ENCODE results near the gene CNOT4. TPM values are rescaled to one million over a fixed set of nuclear protein-coding genes. Genes with fewer than 3 reads are reported as not detected.

CNOT4 gene
- total and polyA plus RNA-seq, 10 of the 15 experiments (the other 5 are each of a cell fraction or from before 2014, with no cell fraction given), result 9.4 to 29.6 (median 16.6) TPM

- no peak for TF ChIP-seq POLR2AphosphoS5 (IDR thresholded peaks at IDR 0.05; ENCODE audit: low read length)
- no peak for TF ChIP-seq POLR2A (IDR thresholded peaks at IDR 0.05; ENCODE audit: low read depth, low read length)
- TF ChIP-seq ASH2L (IDR thresholded peaks at IDR 0.05; ENCODE audit: borderline replicate concordance, low read depth), result no peak
- TF ChIP-seq RCOR1 (conservative IDR thresholded peaks at IDR 0.05; ENCODE audit: low read depth, low read length), result no peak
- TF ChIP-seq BHLHE40 (IDR thresholded peaks at IDR 0.05; ENCODE audit: borderline replicate concordance in 1 of 2, low read depth in 2 of 2, low read length in 1 of 2), result no peak
- TF ChIP-seq SIX5 (IDR thresholded peaks at IDR 0.05; ENCODE audit: low read depth, low read length, severe bottlenecking), result no peak
- no peak for TF ChIP-seq SMC3 (IDR thresholded peaks at IDR 0.05; ENCODE audit: borderline replicate concordance, low read length)
Measured at GRCh38 chr7:135365721-135366120, 144.2 kb downstream of the CNOT4 start (continued).

- Histone ChIP-seq H3K4me2 (ENCODE audit: control insufficient read depth, insufficient read depth) (no peak overlapping the region), H3K36me3 (ENCODE audit: control insufficient read depth in 2 of 2, insufficient read depth in 2 of 2, low read length in 1 of 2) (peaks cover 2 to 8% of the 10 kb centered on the region in 2 experiments; a peak in 2 of 4 replicates), H3K4me1 (ENCODE audit: control insufficient read depth, insufficient read depth, low read length) (no peaks in the 10 kb centered on the region; the same call in 1 of the 2 replicates), H3K9ac (ENCODE audit: control insufficient read depth, insufficient read depth, low read length) (no peak overlapping the region), H3K79me2 (ENCODE audit: control insufficient read depth, insufficient read depth, low read length) (no peaks in the 10 kb centered on the region), H3K27me3 (replicated peaks in 1 of 2; ENCODE audit: control insufficient read depth in 2 of 2, insufficient read depth in 2 of 2, low read length in 1 of 2) (no peaks in the 10 kb centered on the region), H3K9me3 (replicated peaks; ENCODE audit: control insufficient read depth, insufficient read depth, low read length) (no peaks in the 10 kb centered on the region; the same call in 2 of the 3 replicates), H3K4me3 (no peak overlapping the region), H3K27ac (ENCODE audit: control insufficient read depth, insufficient read depth) (no peak overlapping the region), H4K20me1 (ENCODE audit: control insufficient read depth, insufficient read depth) (no peaks in the 10 kb centered on the region), H2AFZ (ENCODE audit: control insufficient read depth, low read depth, low read length) (no peak overlapping the region)
- ChIA-PET RAD21 (ENCODE audit: unreplicated experiment) (no interaction called here), CTCF (no interaction called here), POLR2A (no interaction called here), SMC1A (ENCODE audit: uncharacterized antibody, unreplicated experiment) (interaction anchor here (0.9 to 1.1 kb wide), 2 partner anchors 12 to 14 kb away, joined by 3 to 4 read pairs; no protein-coding TSS in a partner anchor)
- intact Hi-C loops (cut with micrococcal nuclease; ENCODE audit: unreplicated experiment), result no loop called here
- 98% methylated on average over 2 of the region's 2 CpGs for WGBS (ENCODE audit: insufficient coverage, insufficient replicate concordance, low lambda C conversion rate, missing lambda C conversion rate)
- DNase-seq (ENCODE audit: low read depth, low spot score) (no peak), ATAC-seq (no peak), FAIRE-seq (no peak)
- TF ChIP-seq ZNF24 (IDR thresholded peaks at IDR 0.05) (no peak), CTCF (IDR thresholded peaks at IDR 0.05 in 2 of 3, conservative IDR thresholded peaks at IDR 0.05 in 1 of 3; ENCODE audit: control insufficient read depth in 2 of 3, extremely low read depth in 1 of 3, insufficient read depth in 1 of 3, low read depth in 3 of 3, low read length in 3 of 3) (no peak), TAF1 (IDR thresholded peaks at IDR 0.05; ENCODE audit: borderline replicate concordance, low read depth, low read length) (no peak), POLR2AphosphoS2 (IDR thresholded peaks at IDR 0.05; ENCODE audit: low read depth, low read length) (no peak), ZNF592 (IDR thresholded peaks at IDR 0.05) (no peak), SP1 (IDR thresholded peaks at IDR 0.05; ENCODE audit: low read depth, low read length) (no peak)
- in situ Hi-C loops (cut with MboI), result no loop called here
- no TSS peak for BruUV-seq (replicated peaks)
Measured at GRCh38 chr7:135364206-135364605, 145.7 kb downstream of the CNOT4 start.

Data from GM12878 (cell line).